ENCODE measurements around the gene PDE8A. TPM values are rescaled to one million over a fixed set of nuclear protein-coding genes. Genes with fewer than 3 reads are reported as not detected.

Gene PDE8A
- total and polyA plus RNA-seq, 2 of the 4 experiments (the other 2 are of a cell fraction): 32.4 to 35.9 TPM

GRCh38 chr15:85071061-85071460 is 89.4 kb downstream of the PDE8A start:
- in situ Hi-C loops (cut with MboI; ENCODE audit: low sequenced_read_pairs): loop anchor here (10.0 kb wide), 1 partner anchor 56 kb away; no protein-coding TSS in a partner anchor

More at GRCh38 chr15:85071061-85071460, 89.4 kb downstream of the PDE8A start:
- no peak overlapping the region for H2BK20ac ChIP-seq (ENCODE audit: low read depth, low read length)
- H3K27me3 ChIP-seq (ENCODE audit: control insufficient read depth, insufficient read depth, low read length): no peaks in the 10 kb centered on the region
- no peak overlapping the region for H2BK15ac ChIP-seq (ENCODE audit: low read depth, low read length)
- no peak for TF ChIP-seq RCOR1 (IDR thresholded peaks at IDR 0.05; ENCODE audit: insufficient replicate concordance, low read length)
- TF ChIP-seq SMC3 (IDR thresholded peaks at IDR 0.05; ENCODE audit: low read depth, low read length): no peak
- no peak for TF ChIP-seq BHLHE40 (IDR thresholded peaks at IDR 0.05; ENCODE audit: low read depth, low read length)
- TF ChIP-seq ELK1 (IDR thresholded peaks at IDR 0.05; ENCODE audit: borderline replicate concordance, low read depth, low read length): no peak
- TF ChIP-seq RFX5 (IDR thresholded peaks at IDR 0.05; ENCODE audit: low read depth, low read length): no peak
- no peak for TF ChIP-seq MAZ (IDR thresholded peaks at IDR 0.05; ENCODE audit: borderline replicate concordance, low read depth, low read length)
- TF ChIP-seq MXI1 (IDR thresholded peaks at IDR 0.05; ENCODE audit: borderline replicate concordance, low read depth, low read length): no peak
- no peak for TF ChIP-seq RAD21 (IDR thresholded peaks at IDR 0.05; ENCODE audit: low read length)
- TF ChIP-seq NFE2L2 (IDR thresholded peaks at IDR 0.05; ENCODE audit: low read depth, low read length): no peak
- TF ChIP-seq USF2 (IDR thresholded peaks at IDR 0.05; ENCODE audit: low read depth, low read length): no peak
- no peak for TF ChIP-seq MAFK (IDR thresholded peaks at IDR 0.05; ENCODE audit: low read depth, low read length)
- no peak for TF ChIP-seq CEBPB (IDR thresholded peaks at IDR 0.05; ENCODE audit: low read depth, low read length)
- no peak for TF ChIP-seq CTCF (conservative IDR thresholded peaks at IDR 0.05; ENCODE audit: low read depth, low read length)
- TF ChIP-seq FOS (IDR thresholded peaks at IDR 0.05; ENCODE audit: low read depth, low read length): no peak
- no peak for TF ChIP-seq POLR2A (IDR thresholded peaks at IDR 0.05; ENCODE audit: low read depth, low read length)
- no peak overlapping the region for H2AK9ac ChIP-seq (replicated peaks; ENCODE audit: low read depth, low read length, poor library complexity)
- no peak overlapping the region for H3K56ac ChIP-seq (ENCODE audit: extremely low read depth, insufficient read depth, low read length)
- H4K5ac ChIP-seq (ENCODE audit: low read depth, low read length): no peak overlapping the region
- H2AFZ ChIP-seq (replicated peaks; ENCODE audit: low read length, poor library complexity): no peak overlapping the region
- H3K14ac ChIP-seq (replicated peaks; ENCODE audit: low read depth, low read length): no peak overlapping the region
- no peaks in the 10 kb centered on the region for H4K20me1 ChIP-seq (ENCODE audit: insufficient read depth, low read length)
- peaks cover 13% of the 10 kb centered on the region for H3K36me3 ChIP-seq (ENCODE audit: control insufficient read depth, insufficient read depth, low read length)
- H3K27ac ChIP-seq (ENCODE audit: insufficient read depth, low read length): no peak overlapping the region
- dilution Hi-C loops (cut with HindIII; ENCODE audit: low sequenced_read_pairs, unreplicated experiment): no loop called here
- ChIA-PET CTCF (no interaction called here), POLR2A (ENCODE audit: unreplicated experiment) (no interaction called here)
- no peak overlapping the region for H2BK5ac ChIP-seq (ENCODE audit: low read depth, low read length, poor library complexity, severe bottlenecking)
- 83% methylated on average over 2 of the region's 2 CpGs; no CpG with 5 or more reads in 1 of the 2 experiments for WGBS, 2 experiments (ENCODE audit: extremely low coverage in 2 of 2, insufficient read length in 1 of 2)
- no peak overlapping the region for H4K91ac ChIP-seq (ENCODE audit: insufficient read depth, low read depth, low read length)
- H3K4ac ChIP-seq (ENCODE audit: low read depth, low read length): no peak overlapping the region
- no peak overlapping the region for H4K8ac ChIP-seq (ENCODE audit: low read depth in 2 of 2, low read length in 2 of 2)
- H2BK120ac ChIP-seq (ENCODE audit: low read depth, low read length): no peak overlapping the region
- peaks cover 36 to 58% of the 10 kb centered on the region in 2 experiments for H3K79me1 ChIP-seq (ENCODE audit: low read depth in 1 of 2, low read length in 2 of 2)
- no peak overlapping the region for H3K9ac ChIP-seq (ENCODE audit: low read depth, low read length)
- H3K9me1 ChIP-seq (ENCODE audit: insufficient read depth, low read length): peaks cover 6% of the 10 kb centered on the region; the same call in 1 of the 2 replicates
- H3K4me1 ChIP-seq (ENCODE audit: control insufficient read depth, insufficient read depth, low read length): peaks cover 3% of the 10 kb centered on the region; the same call in 1 of the 2 replicates
- no peak overlapping the region for H3K4me3 ChIP-seq (ENCODE audit: insufficient read depth, low read depth, low read length)
- no peak overlapping the region for H3K18ac ChIP-seq (ENCODE audit: low read depth, low read length)
- H3K4me2 ChIP-seq (ENCODE audit: low read depth, low read length): no peak overlapping the region
- no peaks in the 10 kb centered on the region for H3K9me3 ChIP-seq (ENCODE audit: control insufficient read depth, insufficient read depth, low read length)
- ATAC-seq (ENCODE audit: low read depth) (no peak), DNase-seq (no peak)
- no TSS peak for BruUV-seq (replicated peaks)
- no peak overlapping the region for H3K23ac ChIP-seq (ENCODE audit: low read depth, low read length)
- intact Hi-C loops (cut with micrococcal nuclease): no loop called here
- H2AK5ac ChIP-seq (ENCODE audit: low read depth, low read length): no peak overlapping the region
